PC-3 (cell line): ENCODE measurements around the gene VASH2.

Experiments
- CTCF ChIP-seq: fragments of 300-600 bp; sonication (generic); conservative IDR thresholded peaks from 2 replicates; pipeline ENCODE4 v1.5.1; 2017; ENCODE audit warnings: antibody characterized with exemption, low read depth, mild to moderate bottlenecking, low read length
- EZH2phosphoT487 ChIP-seq: fragments of 300-600 bp; sonication (generic); IDR thresholded peaks from 2 replicates; pipeline ENCODE4 v1.6.1; 2018; ENCODE audit warnings: mild to moderate bottlenecking, antibody characterized with exemption, low read length, borderline replicate concordance

- no peak for TF ChIP-seq CTCF
- TF ChIP-seq EZH2phosphoT487 = no peak
Observed at GRCh38 chr1:212973899-212974298, 23.6 kb downstream of the VASH2 start.
